ENCODE data around the gene OAS1. TPM values are rescaled to one million over a fixed set of nuclear protein-coding genes. Genes with fewer than 3 reads are reported as not detected.
A peak's percentile ranks its signal among the peaks of the same experiment; 100 is the strongest.
"Not testable (repeated sequence)": the region's sequence is repeated elsewhere in the genome, so short reads cannot be mapped to it uniquely, and the experiment has no call there.

OAS1 gene
- total RNA-seq, 2 donors from 2014 or later: 17.8 to 85.9 TPM

GRCh38 chr12:112924986-112925385 is 18.2 kb downstream of the OAS1 start:
- ATAC-seq (no peak), DNase-seq (ENCODE audit: low spot score in 2 of 2) (no peak)
- Mint-ChIP-seq H3K9me3 (peaks cover 0 to 12% of the 10 kb centered on the region in 2 donors), H3K36me3 (peaks cover 5 to 14% of the 10 kb centered on the region in 2 donors), H3K27ac (peak overlapping the region in 1 of 2 donors; percentile 29)

GRCh38 chr12:112926416-112927033 is 19.8 kb downstream of the OAS1 start:
- ATAC-seq; H3K27ac Mint-ChIP-seq; DNase-seq (ENCODE audit: low spot score in 2 of 2): not testable (repeated sequence)
- Mint-ChIP-seq H3K9me3 (peaks cover 0 to 12% of the 10 kb centered on the region in 2 donors), H3K36me3 (peaks cover 5 to 25% of the 10 kb centered on the region in 2 donors)

- Mint-ChIP-seq H3K36me3 (peaks cover 5 to 25% of the 10 kb centered on the region in 2 donors), H3K9me3 (peaks cover 0 to 12% of the 10 kb centered on the region in 2 donors), H3K27ac (no peak overlapping the region)
- ATAC-seq (no peak), DNase-seq (ENCODE audit: low spot score in 2 of 2) (no peak)
Measured at GRCh38 chr12:112927475-112927874, 20.7 kb downstream of the OAS1 start.

- ATAC-seq: no peak
- Mint-ChIP-seq H3K9me3 (peaks cover 0 to 12% of the 10 kb centered on the region in 2 donors), H3K27ac (no peak overlapping the region), H3K36me3 (peaks cover 5 to 25% of the 10 kb centered on the region in 2 donors)
- DNase-seq (ENCODE audit: low spot score in 2 of 2): no peak
Measured at GRCh38 chr12:112927925-112928324, 21.2 kb downstream of the OAS1 start.

GRCh38 chr12:112928978-112929377 is 22.2 kb downstream of the OAS1 start:
- peaks cover 5 to 25% of the 10 kb centered on the region in 2 donors for H3K36me3 Mint-ChIP-seq
- peaks cover 0 to 12% of the 10 kb centered on the region in 2 donors for H3K9me3 Mint-ChIP-seq
- ATAC-seq (no peak), DNase-seq (ENCODE audit: low spot score in 2 of 2) (no peak)
- no peak overlapping the region for H3K27ac Mint-ChIP-seq

- DNase-seq (ENCODE audit: low spot score in 2 of 2): no peak
- Mint-ChIP-seq H3K27ac (no peak overlapping the region), H3K9me3 (peaks cover 0 to 12% of the 10 kb centered on the region in 2 donors), H3K36me3 (peaks cover 5 to 25% of the 10 kb centered on the region in 2 donors)
- no peak for ATAC-seq
Measured at GRCh38 chr12:112929715-112930114, 23.0 kb downstream of the OAS1 start.

- ATAC-seq (no peak), DNase-seq (ENCODE audit: low spot score in 2 of 2) (no peak)
Measured at GRCh38 chr12:112930350-112930749, 23.6 kb downstream of the OAS1 start.

GRCh38 chr12:112932485-112933128 is 25.8 kb downstream of the OAS1 start:
- H3K36me3 Mint-ChIP-seq: peaks cover 1 to 16% of the 10 kb centered on the region in 2 donors
- peaks cover 0 to 5% of the 10 kb centered on the region in 2 donors for H3K9me3 Mint-ChIP-seq
- ATAC-seq (no peak), DNase-seq (ENCODE audit: low spot score in 2 of 2) (no peak)
- no peak overlapping the region for H3K27ac Mint-ChIP-seq

More at GRCh38 chr12:112930350-112930749, 23.6 kb downstream of the OAS1 start:
- Mint-ChIP-seq H3K36me3 (peaks cover 5 to 25% of the 10 kb centered on the region in 2 donors), H3K9me3 (peaks cover 0 to 12% of the 10 kb centered on the region in 2 donors), H3K27ac (no peak overlapping the region)

- H3K9me3 Mint-ChIP-seq: peaks cover 0 to 4% of the 10 kb centered on the region in 2 donors
- H3K27ac Mint-ChIP-seq: no peak overlapping the region
- H3K36me3 Mint-ChIP-seq: peaks cover 4 to 17% of the 10 kb centered on the region in 2 donors
- no peak for DNase-seq (ENCODE audit: low spot score in 2 of 2)
- ATAC-seq: no peak
Measured at GRCh38 chr12:112933129-112933505, 26.4 kb downstream of the OAS1 start.

- DNase-seq (ENCODE audit: low spot score in 2 of 2): no peak
- no peak overlapping the region for H3K27ac Mint-ChIP-seq
- peaks cover 11 to 19% of the 10 kb centered on the region in 2 donors for H3K36me3 Mint-ChIP-seq
- ATAC-seq: no peak
- no peaks in the 10 kb centered on the region for H3K9me3 Mint-ChIP-seq
Measured at GRCh38 chr12:112936264-112936663, 29.5 kb downstream of the OAS1 start.

GRCh38 chr12:112936927-112937326 is 30.2 kb downstream of the OAS1 start:
- no peak for DNase-seq (ENCODE audit: low spot score in 2 of 2)
- no peaks in the 10 kb centered on the region for H3K9me3 Mint-ChIP-seq
- peak in 1 of 2 donors; percentile 35 for ATAC-seq
- H3K27ac Mint-ChIP-seq: peak overlapping the region in 1 of 2 donors; percentile 8
- H3K36me3 Mint-ChIP-seq: peaks cover 11 to 19% of the 10 kb centered on the region in 2 donors

- H3K36me3 Mint-ChIP-seq: peaks cover 11 to 19% of the 10 kb centered on the region in 2 donors
- H3K27ac Mint-ChIP-seq: peak within 1 kb of the TSS; percentile 85 to 90
- H3K9me3 Mint-ChIP-seq: no peaks in the 10 kb centered on the region
- ATAC-seq (peak; percentile 63 to 80), DNase-seq (ENCODE audit: low spot score in 2 of 2) (peak; percentile 50 to 75)
Measured at GRCh38 chr12:112937741-112938719, 31.3 kb downstream of the OAS1 start, which contains the start of gene OAS3. Gene OAS3 (plus strand): TSS chr12:112938474. CDS start chr12:112938531, 57 bp downstream.

- Mint-ChIP-seq H3K27ac (peak overlapping the region; percentile 85 to 90), H3K9me3 (no peaks in the 10 kb centered on the region), H3K36me3 (peaks cover 11 to 19% of the 10 kb centered on the region in 2 donors)
- DNase-seq (ENCODE audit: low spot score in 2 of 2) (no peak), ATAC-seq (peak in 1 of 2 donors; percentile 9)
Measured at GRCh38 chr12:112938751-112939150, 32.0 kb downstream of the OAS1 start.

- Mint-ChIP-seq H3K27ac (peak overlapping the region; percentile 85 to 86), H3K9me3 (no peaks in the 10 kb centered on the region), H3K36me3 (peaks cover 11 to 27% of the 10 kb centered on the region in 2 donors)
- ATAC-seq (peak in 1 of 2 donors; percentile 52), DNase-seq (ENCODE audit: low spot score in 2 of 2) (peak in 1 of 2 donors; percentile 21)
Measured at GRCh38 chr12:112939761-112940381, 33.1 kb downstream of the OAS1 start.

GRCh38 chr12:112941528-112942335 is 35.0 kb downstream of the OAS1 start:
- DNase-seq (ENCODE audit: low spot score in 2 of 2): no peak
- H3K9me3 Mint-ChIP-seq: no peaks in the 10 kb centered on the region
- ATAC-seq: no peak
- peaks cover 11 to 34% of the 10 kb centered on the region in 2 donors for H3K36me3 Mint-ChIP-seq
- no peak overlapping the region for H3K27ac Mint-ChIP-seq

Data from activated naive CD4-positive, alpha-beta T cell treated with anti-CD3 and anti-CD28 coated beads, Interleukin-2, amount 50 U/mL, for 72 hours (primary cell).